Right lobe of liver (tissue), 4 donors: ENCODE measurements around the gene ADAMTSL5.

Experiments
- POLR2A ChIP-seq: fragments of 450-650 bp; IDR thresholded peaks from one replicate; pipeline ENCODE4 v1.6.1; 2017; ENCODE audit warnings: antibody characterized with exemption, mild to moderate bottlenecking
- TF ChIP-seq, protein P1 (sequence below), 4 donors: fragments of 200-600 bp in 3 of 4; fragments of 450-650 bp in 1 of 4; IDR thresholded peaks; one replicate each; pipeline versions ENCODE4 v1.5.1 to v1.8.0; 2016 to 2022; ENCODE audit warnings: antibody characterized with exemption in 4 of 4, mild to moderate bottlenecking in 2 of 4
- donor health status: DM: no; HTN: no; CAD: no.
- donor health status: DM: no; HTN: no; CAD: no.
- donor health status: DM: no; HTN: yes; CAD: no.

GRCh38 chr19:1512671-1513498 is at the start of gene ADAMTSL5:
- TF ChIP-seq, protein P1, sequence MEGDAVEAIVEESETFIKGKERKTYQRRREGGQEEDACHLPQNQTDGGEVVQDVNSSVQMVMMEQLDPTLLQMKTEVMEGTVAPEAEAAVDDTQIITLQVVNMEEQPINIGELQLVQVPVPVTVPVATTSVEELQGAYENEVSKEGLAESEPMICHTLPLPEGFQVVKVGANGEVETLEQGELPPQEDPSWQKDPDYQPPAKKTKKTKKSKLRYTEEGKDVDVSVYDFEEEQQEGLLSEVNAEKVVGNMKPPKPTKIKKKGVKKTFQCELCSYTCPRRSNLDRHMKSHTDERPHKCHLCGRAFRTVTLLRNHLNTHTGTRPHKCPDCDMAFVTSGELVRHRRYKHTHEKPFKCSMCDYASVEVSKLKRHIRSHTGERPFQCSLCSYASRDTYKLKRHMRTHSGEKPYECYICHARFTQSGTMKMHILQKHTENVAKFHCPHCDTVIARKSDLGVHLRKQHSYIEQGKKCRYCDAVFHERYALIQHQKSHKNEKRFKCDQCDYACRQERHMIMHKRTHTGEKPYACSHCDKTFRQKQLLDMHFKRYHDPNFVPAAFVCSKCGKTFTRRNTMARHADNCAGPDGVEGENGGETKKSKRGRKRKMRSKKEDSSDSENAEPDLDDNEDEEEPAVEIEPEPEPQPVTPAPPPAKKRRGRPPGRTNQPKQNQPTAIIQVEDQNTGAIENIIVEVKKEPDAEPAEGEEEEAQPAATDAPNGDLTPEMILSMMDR (IDR thresholded peaks at IDR 0.05), result peak in 3 of 4 donors; percentile 4 to 32 (median 27)
- TF ChIP-seq POLR2A, result peak; percentile 63
